Type B pancreatic cell (in vitro differentiated cells): ENCODE results near the gene SCAF4. TPM values are rescaled to one million over a fixed set of nuclear protein-coding genes. Genes with fewer than 3 reads are reported as not detected.
A peak's percentile ranks its signal among the peaks of the same experiment; 100 is the strongest.

ENCODE experiments used
- DNase-seq: peaks from one replicate; pipeline ENCODE4 v3.0.0; 2021; ENCODE audit warnings: mixed read lengths; ENCODE audit not compliant: unreplicated experiment; ENCODE audit errors: extremely low spot score
- H3K27ac Mint-ChIP-seq: 2 replicates; pipeline ENCODE4 v1.8.0; 2021; ENCODE audit warnings: mild to moderate bottlenecking, mixed read lengths
- H3K27me3 Mint-ChIP-seq: 2 replicates; pipeline ENCODE4 v1.8.0; 2021; ENCODE audit warnings: mixed read lengths
- H3K36me3 Mint-ChIP-seq: 2 replicates; pipeline ENCODE4 v1.8.0; 2021; ENCODE audit warnings: mixed read lengths
- H3K4me1 Mint-ChIP-seq: one replicate; pipeline ENCODE4 v1.8.0; 2021; ENCODE audit warnings: mixed read lengths; ENCODE audit not compliant: unreplicated experiment
- H3K4me3 Mint-ChIP-seq: 2 replicates; pipeline ENCODE4 v1.8.0; 2021; ENCODE audit warnings: mild to moderate bottlenecking, mixed read lengths
- H3K9me3 Mint-ChIP-seq: 2 replicates; pipeline ENCODE4 v1.8.0; 2021; ENCODE audit warnings: mixed read lengths
- CTCF ChIP-seq: fragments of 200-600 bp; sonication (generic); conservative IDR thresholded peaks from 2 replicates; pipeline ENCODE4 v1.5.0; 2021; ENCODE audit warnings: antibody characterized with exemption, mild to moderate bottlenecking
- total RNA-seq: library from RNA; stranded (reverse); gene quantifications from 2 replicates; pipeline ENCODE4 v1.2.1, GENCODE V29; 2021; ENCODE audit warnings: low replicate concordance

Gene SCAF4
- total RNA-seq, 1 donor from 2014 or later = 53.2 TPM

- H3K4me1 Mint-ChIP-seq = peaks cover 30% of the 10 kb centered on the region
- no peak overlapping the region for H3K4me3 Mint-ChIP-seq
- H3K27ac Mint-ChIP-seq = no peak overlapping the region
- peaks cover 4% of the 10 kb centered on the region for H3K9me3 Mint-ChIP-seq
- no peak for TF ChIP-seq CTCF
- H3K36me3 Mint-ChIP-seq = no peaks in the 10 kb centered on the region
- H3K27me3 Mint-ChIP-seq = no peaks in the 10 kb centered on the region
- no peak for DNase-seq
These were observed 24.9 kb upstream of the SCAF4 start for GRCh38 chr21:31756787-31757186.

GRCh38 chr21:31755027-31755426 lies 23.1 kb upstream of the SCAF4 start:
- Mint-ChIP-seq H3K4me3 (no peak overlapping the region), H3K27ac (peak overlapping the region; percentile 65), H3K27me3 (no peaks in the 10 kb centered on the region), H3K9me3 (peaks cover 4% of the 10 kb centered on the region), H3K36me3 (no peaks in the 10 kb centered on the region), H3K4me1 (peaks cover 30% of the 10 kb centered on the region)
- no peak for DNase-seq
- peak; percentile 43 for TF ChIP-seq CTCF

GRCh38 chr21:31754708-31754960 lies 22.7 kb upstream of the SCAF4 start:
- Mint-ChIP-seq H3K27me3 (no peaks in the 10 kb centered on the region), H3K4me1 (peaks cover 30% of the 10 kb centered on the region), H3K36me3 (no peaks in the 10 kb centered on the region), H3K27ac (peak overlapping the region; percentile 23), H3K9me3 (peaks cover 4% of the 10 kb centered on the region), H3K4me3 (no peak overlapping the region)
- no peak for DNase-seq
- TF ChIP-seq CTCF = no peak

GRCh38 chr21:31753949-31754707 lies 22.2 kb upstream of the SCAF4 start:
- Mint-ChIP-seq H3K27me3 (no peaks in the 10 kb centered on the region), H3K27ac (peak overlapping the region; percentile 23), H3K9me3 (peaks cover 4% of the 10 kb centered on the region), H3K4me1 (peaks cover 30% of the 10 kb centered on the region), H3K36me3 (no peaks in the 10 kb centered on the region), H3K4me3 (no peak overlapping the region)
- no peak for DNase-seq
- no peak for TF ChIP-seq CTCF

GRCh38 chr21:31752967-31753366 lies 21.0 kb upstream of the SCAF4 start:
- no peak for TF ChIP-seq CTCF
- Mint-ChIP-seq H3K27me3 (no peaks in the 10 kb centered on the region), H3K36me3 (no peaks in the 10 kb centered on the region), H3K4me1 (peaks cover 19% of the 10 kb centered on the region), H3K9me3 (peaks cover 4% of the 10 kb centered on the region), H3K4me3 (no peak overlapping the region), H3K27ac (no peak overlapping the region)
- no peak for DNase-seq

- no peak for TF ChIP-seq CTCF
- no peaks in the 10 kb centered on the region for H3K27me3 Mint-ChIP-seq
- H3K9me3 Mint-ChIP-seq = peaks cover 4% of the 10 kb centered on the region
- H3K36me3 Mint-ChIP-seq = no peaks in the 10 kb centered on the region
- H3K4me1 Mint-ChIP-seq = peaks cover 19% of the 10 kb centered on the region
- no peak overlapping the region for H3K4me3 Mint-ChIP-seq
- DNase-seq = no peak
- H3K27ac Mint-ChIP-seq = no peak overlapping the region
These were observed 20.4 kb upstream of the SCAF4 start for GRCh38 chr21:31752352-31752751.
